Measurements from ENCODE around the gene TSHZ1.

TSHZ1 gene

DNA sequence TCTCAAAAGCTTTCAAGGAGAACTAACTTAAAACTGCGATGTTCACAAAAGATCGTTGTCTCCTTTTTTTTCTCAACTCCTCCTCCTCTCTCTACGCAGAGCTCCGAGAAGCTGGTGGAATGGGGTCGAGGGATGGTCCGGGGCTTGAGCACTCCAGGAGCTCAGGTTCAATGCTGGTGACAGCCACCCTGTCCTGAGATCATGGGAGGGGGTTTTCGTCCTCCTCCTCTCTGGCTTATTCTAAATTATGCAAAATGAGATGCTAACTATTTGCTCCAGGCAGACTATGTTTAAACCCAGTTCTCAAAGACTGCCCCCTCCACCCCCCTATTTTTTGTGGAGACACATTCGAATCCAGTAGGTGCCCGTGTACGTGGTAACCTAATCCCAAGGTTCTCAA lies 11.8 kb downstream of the TSHZ1 start:
- no peak for DNase-seq

DNA sequence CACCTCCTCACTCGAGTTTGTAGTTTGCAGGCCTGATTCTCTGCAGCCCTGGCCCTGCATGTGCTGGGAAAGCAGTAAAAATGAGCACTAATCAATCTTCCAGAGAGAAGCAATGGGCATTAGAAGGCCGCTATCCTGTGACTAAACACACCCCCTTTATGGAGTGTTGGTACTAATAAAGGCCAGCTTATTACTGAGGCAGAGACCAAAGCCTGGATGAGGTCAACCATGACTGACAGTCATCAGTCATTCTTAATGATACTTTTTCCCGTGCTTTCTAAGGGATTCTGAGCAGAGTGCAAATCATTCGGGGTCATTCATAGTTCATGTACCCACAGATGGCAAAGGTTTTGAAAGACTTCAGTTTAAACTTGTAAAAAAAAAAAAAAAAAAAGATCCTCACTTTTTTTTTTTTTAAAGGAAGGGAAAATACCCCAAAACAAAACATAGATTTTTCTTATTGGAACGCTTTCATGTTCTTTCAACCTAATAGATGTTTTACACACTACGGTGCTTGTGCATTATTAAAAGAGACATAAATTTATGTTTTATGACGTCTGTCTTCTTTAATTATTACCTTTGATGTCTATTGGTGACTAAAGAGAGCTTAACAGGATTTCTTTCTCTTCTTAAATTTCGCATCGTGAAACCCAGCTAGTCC lies 13.2 kb downstream of the TSHZ1 start:
- DNase-seq: no peak

DNA sequence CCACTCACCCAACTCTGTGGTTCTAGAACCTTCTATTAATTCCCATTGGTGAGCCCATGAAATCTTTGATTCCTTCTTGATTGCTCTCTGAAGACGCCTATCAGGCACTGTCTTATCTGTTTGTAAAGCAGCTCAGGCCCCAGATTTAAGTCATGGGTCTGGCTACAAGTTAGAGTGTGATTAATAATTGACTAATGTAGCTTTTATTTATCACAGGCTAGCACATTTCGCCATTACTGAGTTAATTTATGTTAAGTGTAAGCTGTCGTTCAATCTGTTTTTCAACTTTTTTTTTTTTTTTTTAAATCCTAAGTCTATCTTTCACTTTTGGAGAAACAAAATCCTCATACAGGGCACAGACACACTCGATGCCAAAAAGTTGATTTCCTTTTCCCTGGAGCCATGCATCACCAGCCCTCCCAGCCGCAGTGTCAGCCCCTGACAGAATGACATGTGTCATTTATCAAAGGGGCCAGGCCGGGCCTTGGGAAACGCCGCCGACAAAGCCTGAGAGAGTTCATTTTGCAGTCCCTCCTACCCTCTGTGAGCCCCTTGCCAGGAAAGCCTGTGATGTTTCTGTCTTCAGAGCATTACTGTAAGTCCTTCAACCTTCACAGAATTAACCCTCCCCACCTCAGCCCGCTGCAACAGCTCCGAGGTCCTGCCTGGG lies 15.8 kb downstream of the TSHZ1 start:
- no peak for DNase-seq

- no peak for DNase-seq
Measured at GRCh38 chr18:75226956-75227316, 16.3 kb downstream of the TSHZ1 start.

GRCh38 chr18:75227535-75228296 lies 17.1 kb downstream of the TSHZ1 start:
- no peak for DNase-seq

DNA sequence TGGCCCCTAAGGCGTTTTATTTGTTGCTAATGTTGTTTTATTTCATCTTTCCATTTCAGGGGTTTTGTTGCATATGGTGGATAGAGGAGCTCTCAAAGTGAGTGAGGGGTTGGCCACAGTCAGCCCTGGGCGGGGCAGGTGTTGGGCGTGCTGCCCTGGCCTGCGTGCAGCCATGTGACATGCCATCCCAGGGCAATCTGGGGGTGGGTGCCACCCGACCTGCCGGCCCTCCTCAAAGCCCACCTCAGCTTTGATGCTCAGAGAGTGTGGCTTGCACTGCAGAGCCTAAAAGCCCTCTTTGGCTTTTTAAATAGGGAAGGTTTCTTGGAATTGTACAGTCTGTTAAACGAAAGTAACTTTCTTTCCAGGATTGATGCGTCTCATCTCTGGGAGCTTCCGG lies 18.4 kb downstream of the TSHZ1 start:
- no peak for DNase-seq

GRCh38 chr18:75229437-75229836 lies 18.8 kb downstream of the TSHZ1 start:
- no peak for DNase-seq

- no peak for DNase-seq
Measured at GRCh38 chr18:75230163-75231052, 19.8 kb downstream of the TSHZ1 start.

DNA sequence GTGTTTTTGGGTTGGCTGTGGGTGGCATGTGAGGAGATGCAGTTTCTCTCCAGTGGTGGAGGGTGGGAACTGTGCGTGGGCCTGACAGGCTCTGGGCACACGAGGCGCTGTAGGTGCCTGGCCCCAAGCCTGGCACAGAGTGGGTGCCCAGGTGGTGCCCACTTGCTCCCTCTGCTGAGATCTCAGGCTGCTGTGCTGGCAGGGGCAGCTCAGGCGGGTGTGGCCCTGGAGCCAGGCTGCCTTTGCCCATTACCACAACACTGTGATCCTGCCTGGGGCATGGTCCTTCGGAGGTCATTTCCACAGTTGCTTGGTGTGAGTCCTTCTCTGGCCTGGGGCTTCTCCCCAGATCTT lies 20.4 kb downstream of the TSHZ1 start:
- no peak for DNase-seq

GRCh38 chr18:75234901-75235300 lies 24.3 kb downstream of the TSHZ1 start:
- DNase-seq: no peak

DNA sequence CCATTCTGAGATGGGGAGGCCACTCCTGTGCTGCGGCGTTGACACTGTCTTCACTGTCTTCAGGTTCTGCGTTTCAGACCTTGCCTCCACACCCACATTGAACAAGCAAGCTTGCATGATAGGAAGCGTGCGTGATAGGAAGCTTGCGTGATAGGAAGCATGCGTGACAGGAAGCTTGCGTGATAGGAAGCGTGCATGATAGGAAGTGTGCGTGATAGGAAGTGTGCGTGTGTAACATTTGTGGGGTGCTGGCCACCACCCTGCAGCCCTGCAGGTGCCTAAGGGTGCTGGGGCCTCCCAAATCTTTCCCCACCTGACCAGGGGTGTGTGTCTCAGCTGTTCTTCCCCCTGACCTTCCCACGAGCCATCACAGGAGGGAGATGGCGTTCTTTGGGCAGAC lies 25.3 kb downstream of the TSHZ1 start:
- no peak for DNase-seq

DNA sequence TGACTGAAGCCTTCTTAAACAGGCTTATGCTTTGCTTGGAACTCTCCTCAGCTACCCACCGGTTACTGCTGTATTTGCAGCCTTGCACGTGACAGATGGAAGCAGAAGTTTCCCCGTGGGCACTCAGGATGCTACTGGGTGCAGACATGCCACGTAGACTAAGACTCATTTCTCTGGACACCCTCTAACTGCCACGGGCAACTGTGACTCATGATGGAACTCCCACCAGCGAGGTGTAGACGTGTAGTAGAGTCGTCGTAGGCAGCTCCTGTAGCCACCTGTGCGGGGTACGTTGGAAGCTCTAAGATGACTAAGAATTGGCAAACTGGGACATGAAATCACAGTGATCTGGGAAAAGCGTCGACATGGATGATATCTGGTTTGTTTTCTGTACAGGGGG lies 27.5 kb downstream of the TSHZ1 start:
- no peak for DNase-seq

- no peak for DNase-seq
Measured at GRCh38 chr18:75238786-75239185, 28.2 kb downstream of the TSHZ1 start.

GRCh38 chr18:75240433-75240832 lies 29.8 kb downstream of the TSHZ1 start:
- no peak for DNase-seq

- no peak for DNase-seq
Measured at GRCh38 chr18:75241705-75242104, 31.1 kb downstream of the TSHZ1 start.

GRCh38 chr18:75244351-75245313 lies 34.0 kb downstream of the TSHZ1 start:
- no peak for DNase-seq

DNA sequence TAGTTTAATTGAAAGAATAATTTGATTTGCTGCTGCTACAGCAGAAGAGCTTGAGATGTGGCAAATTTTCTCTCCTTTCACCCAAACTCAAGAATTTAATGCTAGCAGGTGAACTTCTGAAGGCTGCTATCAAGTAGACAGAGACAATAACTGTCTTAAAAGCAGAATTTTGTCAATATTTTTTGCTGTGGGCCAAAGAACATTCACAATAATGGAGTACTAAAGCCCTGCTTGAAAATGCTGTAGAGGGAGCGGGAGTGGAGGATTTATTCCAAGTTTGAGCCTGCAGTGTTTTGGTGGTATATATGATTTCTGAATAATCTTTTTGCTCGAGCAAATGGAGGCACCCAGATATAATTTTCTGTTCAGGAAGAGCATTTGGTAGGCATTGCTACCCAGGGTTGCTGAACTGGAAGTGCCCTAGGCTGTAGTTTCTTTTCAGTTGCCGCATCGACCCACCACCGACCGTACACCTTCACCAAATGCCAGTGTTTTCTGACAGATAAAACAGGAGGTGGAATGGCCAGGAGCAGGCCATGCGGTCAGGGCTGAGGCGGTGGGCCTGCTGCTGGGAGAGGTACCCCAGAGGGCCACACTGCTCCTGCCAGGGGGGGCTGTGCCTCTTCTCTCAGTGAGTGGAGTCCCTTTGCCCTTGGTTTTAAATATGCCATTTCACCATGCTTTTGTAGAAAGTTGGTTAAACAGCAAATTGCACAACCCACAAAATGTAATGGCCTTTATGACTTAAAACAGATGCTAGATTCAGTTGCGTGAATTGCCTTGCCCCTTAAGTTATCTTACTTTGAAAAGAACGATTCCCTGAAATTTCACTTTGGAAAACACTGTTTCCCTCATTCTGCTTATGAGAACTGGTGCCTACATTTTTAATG lies 36.4 kb downstream of the TSHZ1 start:
- no peak for DNase-seq

DNA sequence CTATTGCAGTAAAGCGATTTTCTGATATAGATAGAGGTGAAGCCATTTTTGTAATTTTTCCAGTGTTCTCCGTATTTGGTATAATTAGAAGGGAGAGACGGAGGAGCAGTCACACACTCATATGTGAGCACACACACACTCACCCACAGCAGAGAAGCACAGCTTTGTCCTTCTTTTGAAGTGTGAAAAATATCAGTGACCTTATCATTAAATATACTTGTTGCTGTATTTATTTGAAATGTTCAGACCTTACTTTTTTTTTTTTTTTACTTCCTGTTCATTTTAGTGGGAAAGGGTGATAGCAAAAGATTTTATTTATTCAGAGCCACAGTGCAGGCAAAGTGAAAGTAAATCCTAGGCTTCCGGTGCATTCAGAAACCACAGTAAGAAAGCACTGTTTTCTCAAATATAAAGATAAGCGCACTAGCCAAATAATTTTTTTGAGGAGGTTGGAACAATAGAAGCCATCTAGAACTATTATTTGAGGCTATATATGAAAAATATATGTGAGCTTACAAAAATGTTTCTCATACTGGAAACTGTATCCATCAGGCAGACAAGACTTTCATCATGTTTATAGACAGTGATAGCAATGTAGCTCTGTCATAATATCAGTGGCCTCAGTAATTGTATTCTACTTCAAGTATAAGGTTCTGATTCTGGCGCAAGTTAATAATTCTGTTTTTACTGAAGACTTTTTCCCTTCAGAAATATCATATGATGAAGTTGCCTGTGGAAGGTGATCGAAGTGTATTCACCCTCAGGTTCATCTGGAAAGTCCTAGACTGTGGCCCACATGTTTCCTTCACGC lies 37.2 kb downstream of the TSHZ1 start:
- DNase-seq: no peak

DNA sequence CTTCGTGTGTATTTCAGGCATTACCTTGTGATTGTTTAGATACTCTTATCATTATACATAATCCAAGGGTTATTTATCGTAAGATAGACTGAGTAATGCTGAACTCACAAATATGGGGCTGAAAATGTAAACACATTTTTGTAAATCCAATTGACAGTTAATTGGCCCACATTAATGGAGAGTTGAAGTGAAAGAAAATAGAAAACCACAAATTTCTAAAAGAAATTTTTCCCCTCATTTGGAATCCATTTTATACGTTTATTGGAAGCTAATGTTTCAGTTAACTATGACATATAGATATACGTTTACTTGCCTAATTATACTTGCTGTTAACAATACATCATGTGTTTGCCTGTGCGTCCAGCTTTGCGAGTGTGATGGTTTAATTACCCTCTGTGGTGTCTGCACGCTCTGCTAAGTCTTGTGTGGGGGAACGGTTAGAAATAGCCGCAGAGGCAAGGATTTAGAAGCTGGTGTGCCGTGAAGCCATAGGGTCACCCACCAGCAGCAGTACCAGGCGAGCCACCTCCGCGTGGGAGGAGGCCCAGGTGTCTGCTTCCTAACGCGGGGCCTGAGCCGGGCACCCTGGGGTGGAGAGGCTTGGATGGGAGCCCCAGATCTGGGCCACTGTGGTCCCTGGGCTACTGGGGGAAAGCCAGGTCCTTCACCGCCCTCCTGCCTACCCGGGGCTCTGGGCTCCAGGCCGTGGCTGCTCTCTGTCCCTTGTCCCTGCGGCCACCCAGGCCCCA lies 38.0 kb downstream of the TSHZ1 start:
- DNase-seq: no peak
